ENCODE data around the gene ITM2C. TPM values are rescaled to one million over a fixed set of nuclear protein-coding genes. Genes with fewer than 3 reads are reported as not detected.

ITM2C gene
- 25.3 TPM for total RNA-seq
- long read RNA-seq, transcript ITM2C-202 (6 exons, 2,078 nt): major isoform, 88 of 126 reads
- long read RNA-seq, transcript ITM2C-210 (1 exons, 501 nt): minor isoform, 5 of 126 reads
- long read RNA-seq, partial matches to known transcripts: 24 of 126 reads
- long read RNA-seq, other reads (novel, unspliced or antisense): 5 of 126 reads

GRCh38 chr2:230864605-230865306, at the start of gene ITM2C:
ITM2C (plus strand) TSS chr2:230864942; CDS start chr2:230865026, 84 bp downstream.
- intact Hi-C loops (cut with DNase I): no loop called here
- ATAC-seq (ENCODE audit: poor library complexity): peak; percentile 93
- peak; percentile 73 for DNase-seq

- ATAC-seq (ENCODE audit: poor library complexity) (no peak), DNase-seq (no peak)
- intact Hi-C loops (cut with DNase I): no loop called here
These were observed 49.7 kb upstream of the ITM2C start for GRCh38 chr2:230815088-230815487.

GRCh38 chr2:230816735-230817134, 48.0 kb upstream of the ITM2C start:
- ATAC-seq (ENCODE audit: poor library complexity) (peak; percentile 75), DNase-seq (peak; percentile 65)
- intact Hi-C loops (cut with DNase I): no loop called here

- no peak for DNase-seq
- no peak for ATAC-seq (ENCODE audit: poor library complexity)
- intact Hi-C loops (cut with DNase I): no loop called here
These were observed 45.3 kb upstream of the ITM2C start for GRCh38 chr2:230819433-230819832.

GRCh38 chr2:230821261-230821990, 43.3 kb upstream of the ITM2C start:
- intact Hi-C loops (cut with DNase I): no loop called here
- ATAC-seq (ENCODE audit: poor library complexity) (peak; percentile 14), DNase-seq (no peak)

- no peak for DNase-seq
- intact Hi-C loops (cut with DNase I): no loop called here
- ATAC-seq (ENCODE audit: poor library complexity): no peak
These were observed 42.7 kb upstream of the ITM2C start for GRCh38 chr2:230821991-230822520.

- intact Hi-C loops (cut with DNase I): no loop called here
- DNase-seq (no peak), ATAC-seq (ENCODE audit: poor library complexity) (no peak)
These were observed 41.3 kb upstream of the ITM2C start for GRCh38 chr2:230823264-230823964.

- no peak for DNase-seq
- ATAC-seq (ENCODE audit: poor library complexity): peak; percentile 70
- intact Hi-C loops (cut with DNase I): loop anchor here (2.0 kb wide), 1 partner anchor 162 kb away; no protein-coding TSS in a partner anchor
These were observed 40.2 kb upstream of the ITM2C start for GRCh38 chr2:230824406-230824978.

- no peak for DNase-seq
- intact Hi-C loops (cut with DNase I): loop anchor here (2.0 kb wide), 1 partner anchor 161 kb away; no protein-coding TSS in a partner anchor
- no peak for ATAC-seq (ENCODE audit: poor library complexity)
These were observed 39.4 kb upstream of the ITM2C start for GRCh38 chr2:230825354-230825753.

- intact Hi-C loops (cut with DNase I): no loop called here
- DNase-seq (no peak), ATAC-seq (ENCODE audit: poor library complexity) (no peak)
These were observed 36.9 kb upstream of the ITM2C start for GRCh38 chr2:230827774-230828271.

- DNase-seq (peak; percentile 57), ATAC-seq (ENCODE audit: poor library complexity) (peak; percentile 47)
- intact Hi-C loops (cut with DNase I): no loop called here
These were observed 36.3 kb upstream of the ITM2C start for GRCh38 chr2:230828272-230828961.

GRCh38 chr2:230829293-230829692, 35.4 kb upstream of the ITM2C start:
- intact Hi-C loops (cut with DNase I): no loop called here
- no peak for DNase-seq
- no peak for ATAC-seq (ENCODE audit: poor library complexity)

GRCh38 chr2:230829959-230830358, 34.8 kb upstream of the ITM2C start:
- no peak for ATAC-seq (ENCODE audit: poor library complexity)
- no peak for DNase-seq
- intact Hi-C loops (cut with DNase I): no loop called here

- DNase-seq: no peak
- ATAC-seq (ENCODE audit: poor library complexity): no peak
- intact Hi-C loops (cut with DNase I): no loop called here
These were observed 34.3 kb upstream of the ITM2C start for GRCh38 chr2:230830428-230830827.

- intact Hi-C loops (cut with DNase I): no loop called here
- ATAC-seq (ENCODE audit: poor library complexity) (no peak), DNase-seq (no peak)
These were observed 24.4 kb upstream of the ITM2C start for GRCh38 chr2:230840301-230840700.

GRCh38 chr2:230842473-230842872, 22.3 kb upstream of the ITM2C start:
- DNase-seq (no peak), ATAC-seq (ENCODE audit: poor library complexity) (no peak)
- intact Hi-C loops (cut with DNase I): no loop called here

GRCh38 chr2:230843132-230843531, 21.6 kb upstream of the ITM2C start:
- no peak for DNase-seq
- intact Hi-C loops (cut with DNase I): no loop called here
- ATAC-seq (ENCODE audit: poor library complexity): no peak

GRCh38 chr2:230846360-230846759, 18.4 kb upstream of the ITM2C start:
- intact Hi-C loops (cut with DNase I): no loop called here
- ATAC-seq (ENCODE audit: poor library complexity) (no peak), DNase-seq (no peak)
